Astrocyte (in vitro differentiated cells and primary cell): ENCODE data around the gene ABCC8. TPM values are rescaled to one million over a fixed set of nuclear protein-coding genes. Genes with fewer than 3 reads are reported as not detected.

ENCODE experiments used
- DNase-seq: peaks from one replicate; pipeline ENCODE4 v3.0.0-alpha.2; 2010; ENCODE audit warnings: low read depth
- FAIRE-seq: peaks from 2 replicates; lab custom pipeline; 2011; peaks lifted over from hg19 to GRCh38; lab: Jason Lieb, UNC
- H2AFZ ChIP-seq: 2 replicates; pipeline ENCODE4 v1.6.0; 2012; ENCODE audit warnings: low read depth, low read length, inconsistent platforms
- H3K27ac ChIP-seq: 2 replicates; pipeline ENCODE4 v1.5.1; 2011; ENCODE audit warnings: low read depth, low read length, inconsistent platforms
- H3K27me3 ChIP-seq: 2 replicates; pipeline ENCODE4 v1.6.0; 2011; ENCODE audit warnings: low read length, inconsistent platforms; ENCODE audit not compliant: insufficient read depth
- H3K36me3 ChIP-seq: 2 replicates; pipeline ENCODE4 v1.5.1; 2011; ENCODE audit warnings: low read length, inconsistent platforms; ENCODE audit not compliant: insufficient read depth
- H3K4me1 ChIP-seq: 2 replicates; pipeline ENCODE4 v1.5.1; 2011; ENCODE audit warnings: low read length, inconsistent platforms; ENCODE audit not compliant: insufficient read depth
- H3K4me2 ChIP-seq: 2 replicates; pipeline ENCODE4 v1.6.0; 2012; ENCODE audit warnings: low read length, inconsistent platforms
- H3K4me3 ChIP-seq: 2 replicates; pipeline ENCODE4 v1.5.1; 2011; ENCODE audit warnings: low read depth, mild to moderate bottlenecking, low read length, inconsistent platforms; ENCODE audit not compliant: insufficient read depth
- H3K79me2 ChIP-seq: 2 replicates; pipeline ENCODE4 v1.6.0; 2012; ENCODE audit warnings: mild to moderate bottlenecking, low read length, inconsistent platforms; ENCODE audit not compliant: insufficient read depth
- H3K9ac ChIP-seq: 2 replicates; pipeline ENCODE4 v1.6.0; 2012; ENCODE audit warnings: mild to moderate bottlenecking, low read length, inconsistent platforms
- H3K9me3 ChIP-seq: 2 replicates; pipeline ENCODE4 v1.5.1; 2012; ENCODE audit warnings: low read depth, mild to moderate bottlenecking, low read length, inconsistent platforms; ENCODE audit not compliant: insufficient read depth
- H4K20me1 ChIP-seq: 2 replicates; pipeline ENCODE4 v1.6.0; 2012; ENCODE audit warnings: low read length, inconsistent platforms; ENCODE audit not compliant: insufficient read depth
- H3K27ac Mint-ChIP-seq: one replicate; pipeline ENCODE4 v1.8.0; 2021; ENCODE audit warnings: mild to moderate bottlenecking, mixed read lengths; ENCODE audit not compliant: unreplicated experiment
- H3K27me3 Mint-ChIP-seq: one replicate; pipeline ENCODE4 v1.8.0; 2021; ENCODE audit warnings: low read depth, mixed read lengths; ENCODE audit not compliant: unreplicated experiment
- H3K36me3 Mint-ChIP-seq: one replicate; pipeline ENCODE4 v1.8.0; 2021; ENCODE audit warnings: low read depth, mixed read lengths; ENCODE audit not compliant: unreplicated experiment
- H3K4me1 Mint-ChIP-seq: one replicate; pipeline ENCODE4 v1.8.0; 2021; ENCODE audit warnings: low read depth, mixed read lengths; ENCODE audit not compliant: unreplicated experiment
- H3K4me3 Mint-ChIP-seq: one replicate; pipeline ENCODE4 v1.8.0; 2021; ENCODE audit warnings: mild to moderate bottlenecking, moderate library complexity, mixed read lengths; ENCODE audit not compliant: unreplicated experiment
- H3K9me3 Mint-ChIP-seq: one replicate; pipeline ENCODE4 v1.8.0; 2021; ENCODE audit warnings: mild to moderate bottlenecking, mixed read lengths; ENCODE audit not compliant: unreplicated experiment
- CTCF ChIP-seq: IDR thresholded peaks from 2 replicates; pipeline ENCODE4 v1.5.1; 2011; ENCODE audit warnings: low read depth, mild to moderate bottlenecking, inconsistent platforms, low read length, moderate library complexity; ENCODE audit not compliant: insufficient read depth
- EZH2 ChIP-seq: IDR thresholded peaks from 2 replicates; pipeline ENCODE4 v1.6.1; 2012; ENCODE audit warnings: mild to moderate bottlenecking, low read length, inconsistent platforms; ENCODE audit not compliant: insufficient read depth
- total RNA-seq: library from RNA; stranded (reverse); gene quantifications from 2 replicates; pipeline ENCODE4 v1.2.1, GENCODE V29; 2021

ABCC8 gene
- total RNA-seq, 1 donor from 2014 or later, result not detected

GRCh38 chr11:17383461-17383860 lies 93.2 kb downstream of the ABCC8 start:
- TF ChIP-seq EZH2 (no peak), CTCF (no peak)
- no peaks in the 10 kb centered on the region for H3K27me3 ChIP-seq
- H3K4me3 Mint-ChIP-seq, result no peak overlapping the region
- H3K9ac ChIP-seq, result no peak overlapping the region
- DNase-seq, result no peak
- H3K36me3 Mint-ChIP-seq, result peaks cover 9% of the 10 kb centered on the region
- H3K9me3 Mint-ChIP-seq, result peaks cover 8% of the 10 kb centered on the region
- no peak overlapping the region for H3K4me2 ChIP-seq
- peaks cover 19% of the 10 kb centered on the region for H3K4me1 ChIP-seq
- H2AFZ ChIP-seq, result no peak overlapping the region
- no peak for FAIRE-seq
- H3K9me3 ChIP-seq, result no peaks in the 10 kb centered on the region
- peaks cover 22% of the 10 kb centered on the region for H3K27me3 Mint-ChIP-seq
- H3K36me3 ChIP-seq, result no peaks in the 10 kb centered on the region
- no peaks in the 10 kb centered on the region for H3K79me2 ChIP-seq
- H3K27ac Mint-ChIP-seq, result no peak overlapping the region
- H4K20me1 ChIP-seq, result no peaks in the 10 kb centered on the region
- H3K27ac ChIP-seq, result no peak overlapping the region
- H3K4me1 Mint-ChIP-seq, result peaks cover 23% of the 10 kb centered on the region
- no peak overlapping the region for H3K4me3 ChIP-seq

- no peak overlapping the region for H3K9ac ChIP-seq
- no peaks in the 10 kb centered on the region for H3K9me3 ChIP-seq
- no peak overlapping the region for H3K27ac Mint-ChIP-seq
- no peak overlapping the region for H3K4me3 ChIP-seq
- TF ChIP-seq EZH2 (no peak), CTCF (no peak)
- H3K36me3 ChIP-seq, result no peaks in the 10 kb centered on the region
- peaks cover 14% of the 10 kb centered on the region for H3K36me3 Mint-ChIP-seq
- peak overlapping the region; percentile 35 for H3K4me2 ChIP-seq
- peaks cover 11% of the 10 kb centered on the region for H3K9me3 Mint-ChIP-seq
- H3K27ac ChIP-seq, result no peak overlapping the region
- peak overlapping the region; percentile 28 for H3K4me3 Mint-ChIP-seq
- FAIRE-seq (no peak), DNase-seq (no peak)
- peaks cover 23% of the 10 kb centered on the region for H3K4me1 Mint-ChIP-seq
- H3K27me3 Mint-ChIP-seq, result peaks cover 16% of the 10 kb centered on the region
- H3K4me1 ChIP-seq, result peaks cover 19% of the 10 kb centered on the region
- no peak overlapping the region for H2AFZ ChIP-seq
- no peaks in the 10 kb centered on the region for H4K20me1 ChIP-seq
- H3K27me3 ChIP-seq, result no peaks in the 10 kb centered on the region
- H3K79me2 ChIP-seq, result no peaks in the 10 kb centered on the region
Measured at GRCh38 chr11:17382046-17382728, 94.5 kb downstream of the ABCC8 start.

GRCh38 chr11:17381156-17381555 lies 95.5 kb downstream of the ABCC8 start:
- H3K27ac Mint-ChIP-seq, result peak overlapping the region; percentile 67
- Histone ChIP-seq H3K79me2 (no peaks in the 10 kb centered on the region), H3K36me3 (no peaks in the 10 kb centered on the region), H3K4me3 (no peak overlapping the region), H3K4me2 (peak overlapping the region; percentile 35), H3K27me3 (no peaks in the 10 kb centered on the region), H4K20me1 (no peaks in the 10 kb centered on the region), H3K9ac (no peak overlapping the region), H3K4me1 (peaks cover 19% of the 10 kb centered on the region), H3K9me3 (no peaks in the 10 kb centered on the region), H3K27ac (no peak overlapping the region), H2AFZ (peak overlapping the region; percentile 36)
- DNase-seq, result peak; percentile 21
- H3K4me3 Mint-ChIP-seq, result no peak overlapping the region
- peaks cover 11% of the 10 kb centered on the region for H3K27me3 Mint-ChIP-seq
- no peak for FAIRE-seq
- no peak for TF ChIP-seq EZH2
- TF ChIP-seq CTCF, result no peak
- peaks cover 14% of the 10 kb centered on the region for H3K36me3 Mint-ChIP-seq
- peaks cover 11% of the 10 kb centered on the region for H3K9me3 Mint-ChIP-seq
- H3K4me1 Mint-ChIP-seq, result peaks cover 23% of the 10 kb centered on the region
